B cell (primary cell): Measurements from ENCODE around the gene FBLN7.

ENCODE experiments used
- EZH2 ChIP-seq: IDR thresholded peaks from 2 replicates; pipeline ENCODE4 v1.6.1; 2012; ENCODE audit warnings: borderline replicate concordance, low read depth, mild to moderate bottlenecking, moderate library complexity, low read length; ENCODE audit not compliant: insufficient read depth, poor library complexity, severe bottlenecking
- TF ChIP-seq, protein P1 (sequence below): fragments of 200-600 bp; IDR thresholded peaks from one replicate; pipeline ENCODE4 v1.8.0; 2022; ENCODE audit warnings: antibody characterized with exemption, mild to moderate bottlenecking

DNA sequence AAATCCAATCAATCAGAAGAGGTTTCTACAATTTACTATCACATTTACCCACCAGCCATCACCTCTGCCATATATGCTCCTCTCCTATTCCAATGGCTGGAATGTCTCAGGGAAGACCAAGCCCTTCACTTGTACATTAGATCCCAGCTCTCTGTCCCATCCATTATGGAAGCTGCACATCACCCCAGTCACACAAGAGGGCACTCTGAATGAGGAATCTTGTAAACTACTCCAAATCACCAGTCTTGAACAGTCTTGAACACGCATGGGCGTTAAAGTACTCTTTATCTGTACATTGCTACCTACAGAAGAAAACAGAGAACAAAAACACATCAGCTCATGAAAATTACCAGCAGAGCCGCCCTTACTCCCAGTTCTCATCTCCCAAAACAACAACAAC, 78.0 kb downstream of the FBLN7 start:
- TF ChIP-seq, protein P1, sequence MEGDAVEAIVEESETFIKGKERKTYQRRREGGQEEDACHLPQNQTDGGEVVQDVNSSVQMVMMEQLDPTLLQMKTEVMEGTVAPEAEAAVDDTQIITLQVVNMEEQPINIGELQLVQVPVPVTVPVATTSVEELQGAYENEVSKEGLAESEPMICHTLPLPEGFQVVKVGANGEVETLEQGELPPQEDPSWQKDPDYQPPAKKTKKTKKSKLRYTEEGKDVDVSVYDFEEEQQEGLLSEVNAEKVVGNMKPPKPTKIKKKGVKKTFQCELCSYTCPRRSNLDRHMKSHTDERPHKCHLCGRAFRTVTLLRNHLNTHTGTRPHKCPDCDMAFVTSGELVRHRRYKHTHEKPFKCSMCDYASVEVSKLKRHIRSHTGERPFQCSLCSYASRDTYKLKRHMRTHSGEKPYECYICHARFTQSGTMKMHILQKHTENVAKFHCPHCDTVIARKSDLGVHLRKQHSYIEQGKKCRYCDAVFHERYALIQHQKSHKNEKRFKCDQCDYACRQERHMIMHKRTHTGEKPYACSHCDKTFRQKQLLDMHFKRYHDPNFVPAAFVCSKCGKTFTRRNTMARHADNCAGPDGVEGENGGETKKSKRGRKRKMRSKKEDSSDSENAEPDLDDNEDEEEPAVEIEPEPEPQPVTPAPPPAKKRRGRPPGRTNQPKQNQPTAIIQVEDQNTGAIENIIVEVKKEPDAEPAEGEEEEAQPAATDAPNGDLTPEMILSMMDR, result no peak
- no peak for TF ChIP-seq EZH2
